HG03159 (cell line): ENCODE results near the gene NMRK1.

Experiments used
- ATAC-seq: cut with Tn5 transposase; IDR thresholded peaks from one replicate; pipeline ENCODE4 v1.9.1; 2021; ENCODE audit warnings: mild to moderate bottlenecking, moderate library complexity; ENCODE audit not compliant: unreplicated experiment

Gene NMRK1

GRCh38 chr9:75087824-75088645, at the start of gene NMRK1, which contains the start of gene OSTF1:
TSS of gene NMRK1 (minus strand) at chr9:75088155. CDS start at chr9:75083115, 5,040 bp downstream.
TSS of gene OSTF1 (plus strand) at chr9:75088514. CDS start at chr9:75088693, 179 bp downstream.
- peak; percentile 85 for ATAC-seq

- no peak for ATAC-seq
Measured at GRCh38 chr9:75134495-75134894, 46.5 kb upstream of the NMRK1 start.

- no peak for ATAC-seq
Measured at GRCh38 chr9:75133396-75133795, 45.4 kb upstream of the NMRK1 start.

GRCh38 chr9:75132244-75132643, 44.3 kb upstream of the NMRK1 start:
- ATAC-seq = no peak

- no peak for ATAC-seq
Measured at GRCh38 chr9:75131700-75132099, 43.7 kb upstream of the NMRK1 start.

- ATAC-seq = no peak
Measured at GRCh38 chr9:75130621-75131230, 42.8 kb upstream of the NMRK1 start.

GRCh38 chr9:75130172-75130571, 42.2 kb upstream of the NMRK1 start:
- ATAC-seq = no peak

GRCh38 chr9:75128535-75128934, 40.6 kb upstream of the NMRK1 start:
- ATAC-seq = no peak

GRCh38 chr9:75123696-75124095, 35.7 kb upstream of the NMRK1 start:
- ATAC-seq = no peak

GRCh38 chr9:75121914-75122558, 34.1 kb upstream of the NMRK1 start:
- no peak for ATAC-seq

GRCh38 chr9:75120686-75121085, 32.7 kb upstream of the NMRK1 start:
- ATAC-seq = no peak

GRCh38 chr9:75117564-75117963, 29.6 kb upstream of the NMRK1 start:
- no peak for ATAC-seq

- no peak for ATAC-seq
Measured at GRCh38 chr9:75116306-75116705, 28.4 kb upstream of the NMRK1 start.

GRCh38 chr9:75112789-75113188, 24.8 kb upstream of the NMRK1 start:
- ATAC-seq = no peak

- no peak for ATAC-seq
Measured at GRCh38 chr9:75111019-75111622, 23.2 kb upstream of the NMRK1 start.

GRCh38 chr9:75109210-75109839, 21.4 kb upstream of the NMRK1 start:
- ATAC-seq = no peak

- ATAC-seq = no peak
Measured at GRCh38 chr9:75108571-75108970, 20.6 kb upstream of the NMRK1 start.

- no peak for ATAC-seq
Measured at GRCh38 chr9:75106857-75107256, 18.9 kb upstream of the NMRK1 start.

GRCh38 chr9:75105841-75106240, 17.9 kb upstream of the NMRK1 start:
- no peak for ATAC-seq

GRCh38 chr9:75105019-75105540, 17.1 kb upstream of the NMRK1 start:
- no peak for ATAC-seq

- no peak for ATAC-seq
Measured at GRCh38 chr9:75104607-75105006, 16.7 kb upstream of the NMRK1 start.
